Astrocyte (in vitro differentiated cells and primary cell): ENCODE measurements around the gene CSNK2B. TPM values are rescaled to one million over a fixed set of nuclear protein-coding genes. Genes with fewer than 3 reads are reported as not detected.

Source experiments
- DNase-seq: peaks from one replicate; pipeline ENCODE4 v3.0.0-alpha.2; 2010; ENCODE audit warnings: low read depth
- FAIRE-seq: peaks from 2 replicates; lab custom pipeline; 2011; peaks lifted over from hg19 to GRCh38; lab: Jason Lieb, UNC
- H2AFZ ChIP-seq: 2 replicates; pipeline ENCODE4 v1.6.0; 2012; ENCODE audit warnings: low read depth, low read length, inconsistent platforms
- H3K27ac ChIP-seq: 2 replicates; pipeline ENCODE4 v1.5.1; 2011; ENCODE audit warnings: low read depth, low read length, inconsistent platforms
- H3K27me3 ChIP-seq: 2 replicates; pipeline ENCODE4 v1.6.0; 2011; ENCODE audit warnings: low read length, inconsistent platforms; ENCODE audit not compliant: insufficient read depth
- H3K36me3 ChIP-seq: 2 replicates; pipeline ENCODE4 v1.5.1; 2011; ENCODE audit warnings: low read length, inconsistent platforms; ENCODE audit not compliant: insufficient read depth
- H3K4me1 ChIP-seq: 2 replicates; pipeline ENCODE4 v1.5.1; 2011; ENCODE audit warnings: low read length, inconsistent platforms; ENCODE audit not compliant: insufficient read depth
- H3K4me2 ChIP-seq: 2 replicates; pipeline ENCODE4 v1.6.0; 2012; ENCODE audit warnings: low read length, inconsistent platforms
- H3K4me3 ChIP-seq: 2 replicates; pipeline ENCODE4 v1.5.1; 2011; ENCODE audit warnings: low read depth, mild to moderate bottlenecking, low read length, inconsistent platforms; ENCODE audit not compliant: insufficient read depth
- H3K79me2 ChIP-seq: 2 replicates; pipeline ENCODE4 v1.6.0; 2012; ENCODE audit warnings: mild to moderate bottlenecking, low read length, inconsistent platforms; ENCODE audit not compliant: insufficient read depth
- H3K9ac ChIP-seq: 2 replicates; pipeline ENCODE4 v1.6.0; 2012; ENCODE audit warnings: mild to moderate bottlenecking, low read length, inconsistent platforms
- H3K9me3 ChIP-seq: 2 replicates; pipeline ENCODE4 v1.5.1; 2012; ENCODE audit warnings: low read depth, mild to moderate bottlenecking, low read length, inconsistent platforms; ENCODE audit not compliant: insufficient read depth
- H4K20me1 ChIP-seq: 2 replicates; pipeline ENCODE4 v1.6.0; 2012; ENCODE audit warnings: low read length, inconsistent platforms; ENCODE audit not compliant: insufficient read depth
- H3K27ac Mint-ChIP-seq: one replicate; pipeline ENCODE4 v1.8.0; 2021; ENCODE audit warnings: mild to moderate bottlenecking, mixed read lengths; ENCODE audit not compliant: unreplicated experiment
- H3K27me3 Mint-ChIP-seq: one replicate; pipeline ENCODE4 v1.8.0; 2021; ENCODE audit warnings: low read depth, mixed read lengths; ENCODE audit not compliant: unreplicated experiment
- H3K36me3 Mint-ChIP-seq: one replicate; pipeline ENCODE4 v1.8.0; 2021; ENCODE audit warnings: low read depth, mixed read lengths; ENCODE audit not compliant: unreplicated experiment
- H3K4me1 Mint-ChIP-seq: one replicate; pipeline ENCODE4 v1.8.0; 2021; ENCODE audit warnings: low read depth, mixed read lengths; ENCODE audit not compliant: unreplicated experiment
- H3K4me3 Mint-ChIP-seq: one replicate; pipeline ENCODE4 v1.8.0; 2021; ENCODE audit warnings: mild to moderate bottlenecking, moderate library complexity, mixed read lengths; ENCODE audit not compliant: unreplicated experiment
- H3K9me3 Mint-ChIP-seq: one replicate; pipeline ENCODE4 v1.8.0; 2021; ENCODE audit warnings: mild to moderate bottlenecking, mixed read lengths; ENCODE audit not compliant: unreplicated experiment
- CTCF ChIP-seq: IDR thresholded peaks from 2 replicates; pipeline ENCODE4 v1.5.1; 2011; ENCODE audit warnings: low read depth, mild to moderate bottlenecking, inconsistent platforms, low read length, moderate library complexity; ENCODE audit not compliant: insufficient read depth
- EZH2 ChIP-seq: IDR thresholded peaks from 2 replicates; pipeline ENCODE4 v1.6.1; 2012; ENCODE audit warnings: mild to moderate bottlenecking, low read length, inconsistent platforms; ENCODE audit not compliant: insufficient read depth
- total RNA-seq: library from RNA; stranded (reverse); gene quantifications from 2 replicates; pipeline ENCODE4 v1.2.1, GENCODE V29; 2021

The CSNK2B gene
- total RNA-seq, 1 donor from 2014 or later, result 208 TPM

DNA sequence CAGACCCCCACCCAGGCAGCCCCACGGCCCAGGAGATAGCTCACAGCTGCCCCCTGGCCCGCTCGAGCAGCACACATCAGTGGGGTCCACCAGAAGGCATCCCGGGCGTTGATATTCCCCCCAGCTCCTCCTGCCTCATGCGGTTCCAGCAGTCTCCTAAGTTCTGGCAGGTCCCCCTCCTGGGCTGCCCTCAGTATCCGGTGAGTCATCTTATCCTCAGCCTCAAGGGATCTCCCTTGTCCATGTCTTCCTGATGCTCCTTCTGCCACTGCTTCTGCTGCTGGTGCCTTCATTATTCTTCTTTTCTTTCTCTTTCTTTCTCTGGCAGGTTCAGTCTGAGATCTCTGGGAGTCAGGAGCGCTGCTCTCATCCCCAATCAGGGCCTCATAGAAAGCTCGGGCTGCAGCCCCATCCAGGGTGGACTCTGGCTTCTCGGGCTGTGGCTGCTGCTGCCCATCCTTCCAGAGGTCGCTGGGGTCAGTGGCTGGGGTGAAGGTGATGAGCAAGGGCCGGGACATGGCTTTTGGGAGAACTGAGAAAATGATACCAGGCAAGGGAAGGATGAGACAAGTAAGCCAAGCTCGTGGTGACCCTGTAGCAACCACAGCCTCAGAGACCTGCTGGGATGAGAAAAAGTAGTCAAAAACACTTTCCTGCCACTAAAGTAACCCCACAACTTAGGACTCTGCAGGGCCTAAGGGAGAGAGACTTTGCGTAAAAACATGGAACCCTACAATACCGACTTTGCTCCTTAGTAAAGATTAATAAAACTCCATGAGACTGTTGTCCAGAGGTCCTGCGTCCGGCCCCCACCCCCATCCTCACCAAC lies 1.7 kb upstream of the CSNK2B start:
- Histone ChIP-seq H3K27me3 (no peaks in the 10 kb centered on the region), H3K36me3 (peaks cover 24% of the 10 kb centered on the region), H3K4me3 (peak overlapping the region; percentile 94), H3K27ac (peak overlapping the region; percentile 90), H2AFZ (peak overlapping the region; percentile 57), H3K4me1 (peaks cover 38% of the 10 kb centered on the region), H3K79me2 (peaks cover 87% of the 10 kb centered on the region), H3K9ac (peak overlapping the region; percentile 99), H4K20me1 (peaks cover 29% of the 10 kb centered on the region), H3K9me3 (no peaks in the 10 kb centered on the region), H3K4me2 (peak overlapping the region; percentile 98)
- Mint-ChIP-seq H3K4me1 (peaks cover 34% of the 10 kb centered on the region), H3K4me3 (peak overlapping the region; percentile 98), H3K27ac (peak overlapping the region; percentile 95), H3K9me3 (no peaks in the 10 kb centered on the region), H3K27me3 (no peaks in the 10 kb centered on the region), H3K36me3 (peaks cover 14% of the 10 kb centered on the region)
- no peak for TF ChIP-seq EZH2
- TF ChIP-seq CTCF, result no peak
- FAIRE-seq (no peak), DNase-seq (peak; percentile 74)

GRCh38 chr6:31664790-31665500 lies 935 bp upstream of the CSNK2B start, which contains the start of gene GPANK1:
Gene GPANK1 (minus strand): TSS chr6:31664997. CDS start chr6:31664478, 519 bp downstream.
- peak within 1 kb of the TSS; percentile 57 for H2AFZ ChIP-seq
- H3K79me2 ChIP-seq, result peaks cover 87% of the 10 kb centered on the region
- peaks cover 31% of the 10 kb centered on the region for H3K4me1 ChIP-seq
- Mint-ChIP-seq H3K27ac (peak within 1 kb of the TSS; percentile 95), H3K4me3 (peak within 1 kb of the TSS; percentile 98), H3K36me3 (peaks cover 14% of the 10 kb centered on the region), H3K4me1 (peaks cover 30% of the 10 kb centered on the region), H3K9me3 (no peaks in the 10 kb centered on the region), H3K27me3 (no peaks in the 10 kb centered on the region)
- peaks cover 27% of the 10 kb centered on the region for H3K36me3 ChIP-seq
- DNase-seq, result peak; percentile 88
- peak within 1 kb of the TSS; percentile 90 for H3K27ac ChIP-seq
- no peaks in the 10 kb centered on the region for H3K9me3 ChIP-seq
- no peaks in the 10 kb centered on the region for H3K27me3 ChIP-seq
- H3K4me2 ChIP-seq, result peak within 1 kb of the TSS; percentile 98
- H3K4me3 ChIP-seq, result peak within 1 kb of the TSS; percentile 94
- TF ChIP-seq EZH2 (no peak), CTCF (no peak)
- peak within 1 kb of the TSS; percentile 99 for H3K9ac ChIP-seq
- peaks cover 28% of the 10 kb centered on the region for H4K20me1 ChIP-seq
- no peak for FAIRE-seq
